T-cell (primary cell): ENCODE measurements around the gene AOX1. TPM values are rescaled to one million over a fixed set of nuclear protein-coding genes. Genes with fewer than 3 reads are reported as not detected.
"Not testable (repeated sequence)": the region's sequence is repeated elsewhere in the genome, so short reads cannot be mapped to it uniquely, and the experiment has no call there.

Experiments
- ATAC-seq, 4 experiments: fragments of 200-7000 bp in 3 of 4; fragments of 150-1000 bp in 1 of 4; cut with Tn5 transposase; replicated peaks in 1 of 4; 1 replicate in 3 of 4; 2 replicates in 1 of 4; pipeline ENCODE4 v1.10.0; 2021; ENCODE audit warnings: moderate library complexity in 3 of 4, mild to moderate bottlenecking in 2 of 4, moderate number of reproducible peaks in 1 of 4
- CTCF ChIA-PET, 2 donors: fragments of 300-600 bp; sonication (Branson Sonifier 250); formaldehyde crosslinking; loops; one replicate each; lab custom pipeline; 2022; ENCODE audit warnings: antibody characterized with exemption in 2 of 2; lab: Charles Lee
- POLR2A ChIA-PET, 2 donors: fragments of 300-600 bp; sonication (Branson Sonifier 250); formaldehyde crosslinking; loops; one replicate each; lab custom pipeline; 2022; ENCODE audit warnings: antibody characterized with exemption in 2 of 2; lab: Charles Lee
- DNase-seq, 35 experiments: peaks; one replicate each; pipeline versions ENCODE4 v3.0.0 to v3.0.0-alpha.2; 2013 to 2023
- H3K27ac ChIP-seq: one replicate; pipeline ENCODE4 v1.5.1; 2013; ENCODE audit warnings: low read length
- H3K27me3 ChIP-seq, 2 experiments: replicated peaks in 1 of 2; 1 replicate in 1 of 2; 2 replicates in 1 of 2; pipeline versions ENCODE4 v1.6.1 to v1.7.0; 2013; ENCODE audit warnings: low read length in 1 of 2, mixed read lengths in 1 of 2; ENCODE audit not compliant: control insufficient read depth in 2 of 2, insufficient read depth in 2 of 2; ENCODE audit errors: extremely low read depth in 1 of 2
- H3K36me3 ChIP-seq, 2 donors: 1 replicate in 1 of 2; 2 replicates in 1 of 2; pipeline versions ENCODE4 v1.6.1 to v1.7.0; 2013; ENCODE audit warnings: low read length in 1 of 2; ENCODE audit not compliant: control insufficient read depth in 2 of 2, insufficient read depth in 1 of 2; ENCODE audit errors: extremely low read depth in 1 of 2
- H3K4me1 ChIP-seq, 2 experiments: 1 replicate in 1 of 2; 2 replicates in 1 of 2; pipeline versions ENCODE4 v1.6.1 to v1.7.0; 2013; ENCODE audit warnings: low read length in 2 of 2, mixed read lengths in 1 of 2; ENCODE audit not compliant: insufficient read depth in 2 of 2, control insufficient read depth in 1 of 2; ENCODE audit errors: extremely low read depth in 1 of 2
- H3K4me3 ChIP-seq, 2 donors: 1 replicate in 1 of 2; 2 replicates in 1 of 2; pipeline versions ENCODE4 v1.5.1 to v1.7.0; 2013; ENCODE audit warnings: mild to moderate bottlenecking in 2 of 2, low read length in 1 of 2, moderate library complexity in 1 of 2; ENCODE audit not compliant: control insufficient read depth in 1 of 2; ENCODE audit errors: extremely low read depth in 1 of 2
- H3K9me3 ChIP-seq: 2 replicates; pipeline ENCODE4 v1.7.0; 2013
- H3K27ac Mint-ChIP-seq, 2 donors: one replicate each; pipeline ENCODE4 v1.8.0; 2020 to 2021; ENCODE audit warnings: mild to moderate bottlenecking in 2 of 2, mixed read lengths in 2 of 2
- H3K27me3 Mint-ChIP-seq, 2 donors: one replicate each; pipeline ENCODE4 v1.8.0; 2021 to 2022; ENCODE audit warnings: mixed read lengths in 2 of 2
- H3K36me3 Mint-ChIP-seq: one replicate; pipeline ENCODE4 v1.8.0; 2021; ENCODE audit warnings: mixed read lengths
- H3K4me1 Mint-ChIP-seq, 3 donors: one replicate each; pipeline ENCODE4 v1.8.0; 2020 to 2022; ENCODE audit warnings: mixed read lengths in 3 of 3, mild to moderate bottlenecking in 1 of 3
- H3K4me3 Mint-ChIP-seq, 3 donors: one replicate each; pipeline ENCODE4 v1.8.0; 2020 to 2022; ENCODE audit warnings: mild to moderate bottlenecking in 3 of 3, mixed read lengths in 3 of 3, moderate library complexity in 3 of 3
- H3K9me3 Mint-ChIP-seq, 3 donors: one replicate each; pipeline ENCODE4 v1.8.0; 2020 to 2022; ENCODE audit warnings: mixed read lengths in 3 of 3
- WGBS: methylation state at CpG from one replicate; pipeline ENCODE4 v1.1.5; 2013; ENCODE audit warnings: missing lambda C conversion rate; ENCODE audit not compliant: insufficient coverage; 5-methylcytosine and 5-hydroxymethylcytosine counted together
- total RNA-seq, 35 experiments: library from RNA in 6 of 35; stranded (reverse) in 6 of 35; fragments of 120-200 nt in 1 of 35; gene quantifications; one replicate each; pipeline versions ENCODE4 v1.2.1 to v1.2.4 and lab custom pipeline; 2013 to 2026

The AOX1 gene
- total RNA-seq (1 to 10 TPM in 3 of 5 donors, not detected in 2; 1.3 to 1.4 (median 1.4) TPM), total RNA-seq (lab: John Stamatoyannopoulos, UW) (0 to 0.34 (median 0.06) reads per million in 29 experiments)
- total RNA-seq (2013): 0.09 TPM

DNA sequence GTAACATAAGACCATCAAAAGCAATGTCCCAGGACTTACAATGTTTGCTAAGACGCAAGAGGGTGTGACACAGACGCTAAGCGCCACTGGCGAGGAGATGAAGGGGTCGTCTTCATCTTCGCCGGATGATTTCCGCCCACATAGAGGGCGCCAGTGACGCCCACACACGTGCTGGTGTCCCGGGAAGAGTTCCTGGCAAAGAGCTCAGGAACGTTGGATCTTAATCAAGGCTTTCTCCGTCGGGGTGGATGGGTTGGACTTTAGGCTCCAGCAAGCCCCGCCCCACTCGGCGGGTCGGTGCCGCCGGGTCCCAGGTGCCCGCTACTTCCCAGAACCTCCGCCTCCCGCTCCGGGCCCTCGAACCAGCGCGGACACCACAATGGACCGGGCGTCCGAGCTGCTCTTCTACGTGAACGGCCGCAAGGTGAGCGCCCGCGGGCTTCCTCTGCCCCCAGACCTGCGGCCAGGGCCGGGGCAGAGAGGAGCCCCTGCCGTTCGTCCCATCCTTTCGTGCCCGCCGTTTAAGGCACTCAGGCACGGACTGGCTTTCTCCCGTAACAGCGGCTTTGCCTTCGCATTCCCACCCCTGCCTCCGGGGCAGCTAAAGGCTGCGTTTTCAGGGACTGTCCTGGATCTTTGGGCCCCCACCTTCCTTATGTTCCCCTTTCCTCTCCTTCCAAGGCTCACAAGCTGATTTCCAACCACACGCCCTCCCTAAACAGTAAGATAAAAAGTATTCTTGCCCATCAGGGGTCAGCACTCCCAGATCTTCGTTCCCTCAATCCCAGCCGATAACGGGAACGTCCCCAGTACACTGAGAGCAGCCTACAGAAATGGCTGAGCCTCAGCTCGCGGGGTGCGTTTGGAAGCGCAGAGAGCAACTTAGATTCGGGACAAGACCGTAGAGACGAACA lies at the start of gene AOX1:
TSS of gene AOX1 (plus strand) at position 285 of the 914 bp plus-strand sequence. CDS start at position 380, 95 bp downstream.
- 18% methylated on average over 62 of the region's 62 CpGs for WGBS
- Mint-ChIP-seq H3K27me3 (peaks cover 9% of the 10 kb centered on the region in 2 donors), H3K27ac (no peak within 1 kb of the TSS), H3K9me3 (no peaks in the 10 kb centered on the region), H3K4me3 (peak within 1 kb of the TSS; percentile 76 to 80 (median 80)), H3K36me3 (no peaks in the 10 kb centered on the region), H3K4me1 (peaks cover 4 to 12% (median 10%) of the 10 kb centered on the region in 3 donors)
- CTCF ChIA-PET: interaction anchor here (0.6 to 1.0 kb wide), 2 partner anchors 14 to 750 kb away, joined by 3 to 4 read pairs; no protein-coding TSS in a partner anchor
- Histone ChIP-seq H3K27ac (no peak within 1 kb of the TSS), H3K4me1 (peaks cover 0 to 13% of the 10 kb centered on the region in 2 experiments), H3K4me3 (peak within 1 kb of the TSS; percentile 57 to 95), H3K9me3 (no peaks in the 10 kb centered on the region), H3K36me3 (no peaks in the 10 kb centered on the region), H3K27me3 (peaks cover 0 to 12% of the 10 kb centered on the region in 2 experiments)
- DNase-seq: peak in 18 of 35 experiments; percentile 3 to 39 (median 10)
- ATAC-seq: peak; percentile 52 to 75 (median 72)
- POLR2A ChIA-PET: no interaction called here

DNA sequence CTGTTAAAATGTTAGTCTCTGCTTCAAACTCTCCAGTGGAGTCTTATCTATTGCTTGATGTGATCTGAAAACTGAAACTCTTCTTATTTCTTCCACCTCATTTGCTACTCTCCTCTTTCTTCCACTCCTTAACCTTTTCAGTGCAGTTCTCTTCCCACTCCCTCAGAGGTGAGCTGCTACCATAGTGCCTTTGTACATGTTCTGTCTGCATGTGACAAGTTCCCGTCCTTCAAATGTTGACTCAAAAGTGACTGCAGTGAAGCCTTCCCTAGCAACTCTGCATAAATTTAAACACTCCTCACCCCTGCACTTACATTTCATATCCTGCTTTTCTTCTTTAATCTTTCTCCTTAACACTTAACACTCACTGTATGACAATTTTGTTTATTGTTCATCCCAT lies 47.7 kb upstream of the AOX1 start:
- H3K27ac Mint-ChIP-seq: no peak overlapping the region
- H3K27ac ChIP-seq: no peak overlapping the region
- CTCF ChIA-PET: no interaction called here
- peaks cover 0 to 4% (median 0%) of the 10 kb centered on the region in 3 donors for H3K9me3 Mint-ChIP-seq
- H3K9me3 ChIP-seq: no peaks in the 10 kb centered on the region
- H3K4me1 Mint-ChIP-seq: no peaks in the 10 kb centered on the region
- peaks cover 26% of the 10 kb centered on the region for H3K36me3 Mint-ChIP-seq
- no peak overlapping the region for H3K4me3 ChIP-seq
- H3K27me3 ChIP-seq: no peaks in the 10 kb centered on the region
- H3K36me3 ChIP-seq: no peaks in the 10 kb centered on the region
- H3K27me3 Mint-ChIP-seq: no peaks in the 10 kb centered on the region
- DNase-seq (no peak), ATAC-seq (no peak)
- WGBS: 89% methylated on average over 1 of the region's 1 CpG
- H3K4me3 Mint-ChIP-seq: no peak overlapping the region
- no peaks in the 10 kb centered on the region for H3K4me1 ChIP-seq
- POLR2A ChIA-PET: no interaction called here

DNA sequence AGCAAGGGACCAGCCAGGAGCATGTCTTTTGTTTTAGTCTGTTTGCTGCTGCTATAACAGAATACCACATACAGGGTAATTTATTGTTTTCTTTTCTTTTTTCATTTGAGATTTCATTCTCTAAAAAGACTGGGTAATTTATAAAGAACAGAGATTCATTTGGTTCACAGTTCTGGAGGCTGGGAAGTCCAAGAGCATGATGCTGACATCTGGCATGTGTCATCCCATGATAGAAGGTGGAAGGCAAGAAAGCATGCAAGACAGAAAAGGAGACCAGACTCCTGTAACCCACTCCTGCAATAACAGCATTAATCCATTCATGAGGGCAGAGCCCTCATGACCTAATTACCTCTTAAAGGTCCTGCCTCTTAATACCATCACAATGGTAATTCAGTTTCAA lies 45.0 kb upstream of the AOX1 start:
- H3K9me3 Mint-ChIP-seq: peaks cover 0 to 4% (median 0%) of the 10 kb centered on the region in 3 donors

DNA sequence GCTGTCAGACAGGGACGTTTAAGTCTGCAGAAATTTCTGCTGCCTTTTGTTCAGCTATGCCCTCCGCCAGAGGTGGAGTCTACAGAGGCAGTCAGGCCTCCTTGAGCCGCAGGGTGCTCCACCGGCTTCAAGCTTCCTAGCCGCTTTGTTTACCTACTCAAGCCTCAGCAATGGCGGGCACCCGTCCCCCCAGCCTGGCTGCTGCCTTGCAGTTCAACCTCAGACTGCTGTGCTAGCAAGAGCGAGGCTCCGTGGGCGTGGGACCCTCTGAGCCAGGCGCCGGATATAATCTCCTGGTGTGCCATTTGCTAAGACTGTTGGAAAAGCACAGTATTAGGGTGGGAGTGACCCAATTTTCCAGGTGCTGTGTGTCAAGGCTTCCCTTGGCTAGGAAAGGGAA lies 19.2 kb upstream of the AOX1 start:
- H3K27me3 Mint-ChIP-seq, H3K9me3 Mint-ChIP-seq, DNase-seq, H3K27ac Mint-ChIP-seq, H3K4me1 ChIP-seq, H3K36me3 ChIP-seq, H3K27me3 ChIP-seq, H3K4me3 ChIP-seq, POLR2A ChIA-PET, H3K9me3 ChIP-seq, H3K4me1 Mint-ChIP-seq, H3K4me3 Mint-ChIP-seq, H3K27ac ChIP-seq, CTCF ChIA-PET, ATAC-seq: not testable (repeated sequence)
- WGBS: 91% methylated on average over 7 of the region's 12 CpGs
- H3K36me3 Mint-ChIP-seq: peaks cover 26% of the 10 kb centered on the region

More for the DNA sequence above, 45.0 kb upstream of the AOX1 start:
- no peaks in the 10 kb centered on the region for H3K4me1 ChIP-seq
- POLR2A ChIA-PET: no interaction called here
- H3K36me3 ChIP-seq: peaks cover 0 to 6% of the 10 kb centered on the region in 2 donors
- ATAC-seq: no peak
- Mint-ChIP-seq H3K27me3 (no peaks in the 10 kb centered on the region), H3K36me3 (peaks cover 37% of the 10 kb centered on the region), H3K4me3 (no peak overlapping the region), H3K4me1 (no peaks in the 10 kb centered on the region), H3K27ac (no peak overlapping the region)
- H3K27me3 ChIP-seq: no peaks in the 10 kb centered on the region
- CTCF ChIA-PET: no interaction called here
- DNase-seq: no peak
- no peaks in the 10 kb centered on the region for H3K9me3 ChIP-seq
- no peak overlapping the region for H3K27ac ChIP-seq
- H3K4me3 ChIP-seq: no peak overlapping the region

DNA sequence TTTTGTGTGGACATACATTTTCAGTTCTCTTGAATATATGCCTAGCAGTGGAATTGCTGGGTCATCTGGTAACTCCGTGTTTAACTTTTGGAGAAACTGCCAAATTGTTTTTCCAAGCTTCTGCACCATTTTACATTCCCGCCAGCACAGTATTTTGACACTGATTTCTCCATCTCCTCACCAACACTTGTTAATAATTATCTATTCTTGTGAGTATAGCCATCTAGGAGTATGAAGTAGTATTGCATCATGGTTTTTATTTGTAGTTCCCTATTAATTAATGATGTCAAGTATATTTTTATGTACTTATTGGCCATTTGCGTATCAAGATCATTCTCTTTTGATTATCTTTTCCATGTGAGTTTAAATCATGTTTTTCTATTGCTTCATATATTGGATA lies 17.9 kb upstream of the AOX1 start:
- Histone ChIP-seq H3K9me3 (no peaks in the 10 kb centered on the region), H3K36me3 (no peaks in the 10 kb centered on the region), H3K27ac (no peak overlapping the region), H3K27me3 (no peaks in the 10 kb centered on the region), H3K4me1 (no peaks in the 10 kb centered on the region), H3K4me3 (no peak overlapping the region)
- no CpG with 5 or more reads among the region's 3 CpGs for WGBS
- Mint-ChIP-seq H3K27ac (no peak overlapping the region), H3K4me3 (no peak overlapping the region), H3K4me1 (no peaks in the 10 kb centered on the region), H3K9me3 (peaks cover 0 to 6% (median 0%) of the 10 kb centered on the region in 3 donors), H3K36me3 (peaks cover 29% of the 10 kb centered on the region), H3K27me3 (no peaks in the 10 kb centered on the region)
- CTCF ChIA-PET: no interaction called here
- POLR2A ChIA-PET: no interaction called here
- DNase-seq (no peak), ATAC-seq (no peak)

DNA sequence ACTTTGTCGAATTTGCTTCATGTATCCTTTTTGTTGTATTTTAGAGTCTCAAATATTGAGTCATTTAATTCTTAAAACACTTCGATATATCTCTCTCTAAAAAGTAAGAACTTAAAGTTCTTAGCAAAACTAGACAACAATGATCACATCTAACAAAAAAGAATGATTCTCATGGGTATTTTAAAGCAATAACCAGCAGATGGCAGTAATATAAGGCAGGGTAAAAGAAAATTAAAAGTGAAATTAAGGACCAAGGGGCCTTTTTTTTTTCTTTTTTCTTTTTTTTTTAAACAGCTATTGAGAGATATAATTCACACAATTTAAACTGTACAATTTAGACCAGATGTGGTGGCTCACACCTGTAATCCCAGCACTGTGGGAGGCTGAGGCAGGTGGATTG lies 9.9 kb upstream of the AOX1 start:
- Histone ChIP-seq H3K4me3 (no peak overlapping the region), H3K27ac (no peak overlapping the region), H3K9me3 (no peaks in the 10 kb centered on the region), H3K4me1 (no peaks in the 10 kb centered on the region), H3K27me3 (no peaks in the 10 kb centered on the region), H3K36me3 (no peaks in the 10 kb centered on the region)
- Mint-ChIP-seq H3K9me3 (no peaks in the 10 kb centered on the region), H3K27ac (no peak overlapping the region), H3K4me1 (peaks cover 0 to 9% (median 0%) of the 10 kb centered on the region in 3 donors), H3K4me3 (no peak overlapping the region), H3K36me3 (peaks cover 5% of the 10 kb centered on the region), H3K27me3 (no peaks in the 10 kb centered on the region)
- ChIA-PET POLR2A (interaction anchor here in 1 of 2 donors (0.6 kb wide), 4 partner anchors 51 to 642 kb away, joined by 4 to 7 read pairs (median 6); no protein-coding TSS in a partner anchor), CTCF (interaction anchor here (0.6 to 1.2 kb wide), 8 partner anchors 10 to 1595 kb away, joined by 3 to 8 read pairs (median 4); no protein-coding TSS in a partner anchor)
- ATAC-seq (no peak), DNase-seq (peak in 1 of 35 experiments; percentile 33)
- whole genome bisulfite sequencing: no CpG with 5 or more reads among the region's 2 CpGs
